Liver (tissue), 9 donors: Measurements from ENCODE around the gene KAT7. TPM values are rescaled to one million over a fixed set of nuclear protein-coding genes. Genes with fewer than 3 reads are reported as not detected.

ENCODE experiments used
- DNase-seq: peaks from one replicate; pipeline ENCODE4 v3.0.0-alpha.2; 2017; ENCODE audit warnings: low spot score
- H3K27ac ChIP-seq, 2 donors: one replicate each; pipeline ENCODE4 v1.7.0; 2013; ENCODE audit warnings: inconsistent platforms in 2 of 2, low read length in 2 of 2, control low read depth in 1 of 2, low read depth in 1 of 2, mild to moderate bottlenecking in 1 of 2
- H3K27me3 ChIP-seq, 4 donors: one replicate each; pipeline versions ENCODE4 v1.6.1 to v1.7.0; 2013; ENCODE audit warnings: low read length in 3 of 4, inconsistent platforms in 1 of 4, mild to moderate bottlenecking in 1 of 4, moderate library complexity in 1 of 4; ENCODE audit not compliant: control insufficient read depth in 4 of 4, insufficient read depth in 4 of 4
- H3K36me3 ChIP-seq, 4 donors: one replicate each; pipeline versions ENCODE4 v1.6.1 to v1.7.0; 2013; ENCODE audit warnings: low read length in 3 of 4, mild to moderate bottlenecking in 3 of 4, low read depth in 1 of 4, moderate library complexity in 1 of 4; ENCODE audit not compliant: control insufficient read depth in 4 of 4, insufficient read depth in 3 of 4
- H3K4me1 ChIP-seq, 4 donors: one replicate each; pipeline versions ENCODE4 v1.6.1 to v1.7.0; 2013; ENCODE audit warnings: low read length in 3 of 4, mild to moderate bottlenecking in 3 of 4, moderate library complexity in 1 of 4; ENCODE audit not compliant: control insufficient read depth in 4 of 4, insufficient read depth in 4 of 4
- H3K4me3 ChIP-seq, 3 donors: one replicate each; pipeline versions ENCODE4 v1.6.1 to v1.7.0; 2013; ENCODE audit warnings: low read length in 3 of 3, control low read depth in 1 of 3, low read depth in 1 of 3, mild to moderate bottlenecking in 1 of 3
- H3K9ac ChIP-seq, 2 donors: one replicate each; pipeline ENCODE4 v1.7.0; 2013; ENCODE audit warnings: low read length in 2 of 2, mild to moderate bottlenecking in 2 of 2, moderate library complexity in 2 of 2, control low read depth in 1 of 2, low read depth in 1 of 2
- H3K9me3 ChIP-seq, 4 donors: one replicate each; pipeline versions ENCODE4 v1.6.1 to v1.7.0; 2013; ENCODE audit warnings: low read length in 3 of 4; ENCODE audit not compliant: control insufficient read depth in 4 of 4
- ATF3 ChIP-seq: IDR thresholded peaks from 2 replicates; pipeline ENCODE4 v1.6.1; 2016; ENCODE audit warnings: antibody characterized with exemption
- CTCF ChIP-seq: fragments of 150-350 bp; IDR thresholded peaks from 2 replicates; pipeline ENCODE4 v1.5.1; 2017; ENCODE audit warnings: improper control_type of control experiment, low read depth, low read length; ENCODE audit not compliant: missing input control
- FOXA1 ChIP-seq: IDR thresholded peaks from 2 replicates; pipeline ENCODE4 v1.6.1; 2016; ENCODE audit warnings: antibody characterized with exemption
- FOXA2 ChIP-seq: IDR thresholded peaks from 2 replicates; pipeline ENCODE4 v1.6.1; 2016; ENCODE audit warnings: antibody characterized with exemption
- GABPA ChIP-seq, 2 donors: IDR thresholded peaks in 1 of 2; conservative IDR thresholded peaks in 1 of 2; 2 replicates each; pipeline ENCODE4 v1.6.1; 2016; ENCODE audit warnings: antibody characterized with exemption in 2 of 2, mild to moderate bottlenecking in 1 of 2, moderate library complexity in 1 of 2
- HNF4A ChIP-seq, 2 donors: conservative IDR thresholded peaks; 2 replicates each; pipeline ENCODE4 v1.6.1; 2016; ENCODE audit warnings: antibody characterized with exemption in 2 of 2, mild to moderate bottlenecking in 2 of 2
- HNF4G ChIP-seq: IDR thresholded peaks from 2 replicates; pipeline ENCODE4 v1.6.1; 2016; ENCODE audit warnings: antibody characterized with exemption
- JUND ChIP-seq, 2 donors: IDR thresholded peaks; 2 replicates each; pipeline ENCODE4 v1.6.1; 2016; ENCODE audit warnings: antibody characterized with exemption in 2 of 2
- MAX ChIP-seq: IDR thresholded peaks from 2 replicates; pipeline ENCODE4 v1.6.1; 2016; ENCODE audit warnings: antibody characterized with exemption
- NR2F2 ChIP-seq: IDR thresholded peaks from 2 replicates; pipeline ENCODE4 v1.6.1; 2016; ENCODE audit warnings: antibody characterized with exemption
- RAD21 ChIP-seq, 2 donors: IDR thresholded peaks; 2 replicates each; pipeline ENCODE4 v1.6.1; 2016; ENCODE audit warnings: antibody characterized with exemption in 2 of 2, mild to moderate bottlenecking in 2 of 2
- RXRA ChIP-seq, 2 donors: IDR thresholded peaks; 2 replicates each; pipeline ENCODE4 v1.6.1; 2017 to 2018; ENCODE audit warnings: antibody characterized with exemption in 2 of 2, mild to moderate bottlenecking in 1 of 2
- SP1 ChIP-seq: IDR thresholded peaks from 2 replicates; pipeline ENCODE4 v1.6.1; 2018; ENCODE audit warnings: antibody characterized with exemption, mild to moderate bottlenecking
- TAF1 ChIP-seq: conservative IDR thresholded peaks from 2 replicates; pipeline ENCODE4 v1.6.1; 2016; ENCODE audit warnings: antibody characterized with exemption, mild to moderate bottlenecking
- YY1 ChIP-seq: IDR thresholded peaks from 2 replicates; pipeline ENCODE4 v1.6.1; 2016; ENCODE audit warnings: antibody characterized with exemption, mild to moderate bottlenecking
- WGBS: extraction: QIAGEN DNeasy Blood & Tissue Kit; methylation state at CpG from one replicate; pipeline ENCODE4 v1.1.7; 2013; 5-methylcytosine and 5-hydroxymethylcytosine counted together
- polyA plus RNA-seq, 2 donors: library from polyadenylated mRNA; stranded (reverse) in 1 of 2; unstranded in 1 of 2; fragments of 200-250 nt in 1 of 2; fragments of >200 nt in 1 of 2; fragmentation: Nextera tagmentation in 1 of 2; extraction: Ambion mirVana in 1 of 2; gene quantifications; one replicate each; pipeline versions ENCODE4 v1.2.1 to v1.2.3, GENCODE V29; 2013 to 2015
- total RNA-seq, 2 donors: library from RNA; depleted of rRNA; stranded (reverse); fragments of >200 nt; gene quantifications; one replicate each; pipeline ENCODE4 v1.2.3, GENCODE V29; 2014
- TF ChIP-seq, protein P1 (sequence below): IDR thresholded peaks from 2 replicates; pipeline ENCODE4 v1.6.1; 2016; ENCODE audit warnings: antibody characterized with exemption, mild to moderate bottlenecking
- TF ChIP-seq, protein P2 (sequence below): IDR thresholded peaks from 2 replicates; pipeline ENCODE4 v1.6.1; 2016; ENCODE audit warnings: antibody characterized with exemption
- donor health status: healthy.
- donor health status: healthy.
- donor health status: healthy.
- donor health status: healthy.
- donor health status: healthy.

The KAT7 gene
- total and polyA plus RNA-seq, 4 donors: 6.1 to 24.2 (median 12.6) TPM

DNA sequence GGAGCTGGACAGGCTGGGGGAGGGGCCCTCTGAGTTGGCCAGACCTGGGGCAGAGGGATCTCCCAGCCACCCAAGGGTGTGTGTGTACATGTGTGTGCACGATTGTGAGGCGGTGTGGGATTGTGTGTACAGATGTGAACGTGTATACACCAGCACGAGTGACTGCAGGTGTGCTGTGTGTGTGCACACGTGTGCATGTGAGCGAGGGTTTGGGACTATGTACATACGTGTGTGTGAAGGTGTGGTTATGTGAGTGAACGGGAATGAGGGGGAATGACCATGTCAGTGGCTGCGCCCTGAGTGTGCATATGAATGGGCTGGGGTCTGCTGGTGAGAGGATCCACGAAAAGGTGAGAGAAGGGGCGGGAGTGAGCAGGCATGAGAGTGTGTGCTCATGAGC, 81.8 kb downstream of the KAT7 start:
- Histone ChIP-seq H3K9me3 (no peaks in the 10 kb centered on the region), H3K27ac (no peak overlapping the region), H3K4me3 (no peak overlapping the region), H3K36me3 (no peaks in the 10 kb centered on the region), H3K27me3 (no peaks in the 10 kb centered on the region), H3K9ac (no peak overlapping the region), H3K4me1 (no peaks in the 10 kb centered on the region)
- DNase-seq: no peak
- 88% methylated on average over 11 of the region's 11 CpGs for WGBS
- no peak for TF ChIP-seq FOXA1

DNA sequence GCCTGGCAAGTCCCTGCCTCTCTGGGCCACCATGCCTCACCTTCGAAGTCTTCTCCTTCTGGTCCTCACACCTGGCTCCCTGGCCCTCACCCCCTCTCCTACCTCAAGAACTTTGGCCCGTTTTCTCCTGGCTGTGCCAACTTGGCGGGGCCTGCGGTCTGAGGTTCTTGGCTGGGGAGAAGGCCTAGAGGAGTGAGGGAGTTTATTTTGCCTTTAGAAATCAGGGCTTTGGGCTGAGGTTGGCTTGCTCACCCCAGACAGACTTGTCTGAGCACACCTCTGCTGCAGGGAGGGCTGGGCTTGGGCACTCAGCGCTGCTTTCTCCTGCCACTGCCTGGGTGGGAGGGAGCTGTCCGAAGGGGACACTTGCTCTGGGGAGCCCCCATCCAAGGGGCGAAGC, 82.7 kb downstream of the KAT7 start:
- 83% methylated on average over 7 of the region's 7 CpGs for WGBS
- Histone ChIP-seq H3K4me3 (no peak overlapping the region), H3K9ac (no peak overlapping the region), H3K27ac (no peak overlapping the region), H3K27me3 (no peaks in the 10 kb centered on the region), H3K9me3 (no peaks in the 10 kb centered on the region), H3K4me1 (no peaks in the 10 kb centered on the region), H3K36me3 (no peaks in the 10 kb centered on the region)
- no peak for TF ChIP-seq ATF3
- TF ChIP-seq YY1: no peak
- TF ChIP-seq TAF1: no peak
- no peak for TF ChIP-seq NR2F2
- no peak for TF ChIP-seq HNF4G
- TF ChIP-seq GABPA (IDR thresholded peaks at IDR 0.05 in 1 of 2, conservative IDR thresholded peaks at IDR 0.05 in 1 of 2): no peak
- TF ChIP-seq CTCF: no peak
- TF ChIP-seq, protein P1, sequence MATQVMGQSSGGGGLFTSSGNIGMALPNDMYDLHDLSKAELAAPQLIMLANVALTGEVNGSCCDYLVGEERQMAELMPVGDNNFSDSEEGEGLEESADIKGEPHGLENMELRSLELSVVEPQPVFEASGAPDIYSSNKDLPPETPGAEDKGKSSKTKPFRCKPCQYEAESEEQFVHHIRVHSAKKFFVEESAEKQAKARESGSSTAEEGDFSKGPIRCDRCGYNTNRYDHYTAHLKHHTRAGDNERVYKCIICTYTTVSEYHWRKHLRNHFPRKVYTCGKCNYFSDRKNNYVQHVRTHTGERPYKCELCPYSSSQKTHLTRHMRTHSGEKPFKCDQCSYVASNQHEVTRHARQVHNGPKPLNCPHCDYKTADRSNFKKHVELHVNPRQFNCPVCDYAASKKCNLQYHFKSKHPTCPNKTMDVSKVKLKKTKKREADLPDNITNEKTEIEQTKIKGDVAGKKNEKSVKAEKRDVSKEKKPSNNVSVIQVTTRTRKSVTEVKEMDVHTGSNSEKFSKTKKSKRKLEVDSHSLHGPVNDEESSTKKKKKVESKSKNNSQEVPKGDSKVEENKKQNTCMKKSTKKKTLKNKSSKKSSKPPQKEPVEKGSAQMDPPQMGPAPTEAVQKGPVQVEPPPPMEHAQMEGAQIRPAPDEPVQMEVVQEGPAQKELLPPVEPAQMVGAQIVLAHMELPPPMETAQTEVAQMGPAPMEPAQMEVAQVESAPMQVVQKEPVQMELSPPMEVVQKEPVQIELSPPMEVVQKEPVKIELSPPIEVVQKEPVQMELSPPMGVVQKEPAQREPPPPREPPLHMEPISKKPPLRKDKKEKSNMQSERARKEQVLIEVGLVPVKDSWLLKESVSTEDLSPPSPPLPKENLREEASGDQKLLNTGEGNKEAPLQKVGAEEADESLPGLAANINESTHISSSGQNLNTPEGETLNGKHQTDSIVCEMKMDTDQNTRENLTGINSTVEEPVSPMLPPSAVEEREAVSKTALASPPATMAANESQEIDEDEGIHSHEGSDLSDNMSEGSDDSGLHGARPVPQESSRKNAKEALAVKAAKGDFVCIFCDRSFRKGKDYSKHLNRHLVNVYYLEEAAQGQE: no peak
- no peak for TF ChIP-seq SP1
- TF ChIP-seq RXRA (IDR thresholded peaks at IDR 0.05): no peak
- TF ChIP-seq FOXA2: no peak
- TF ChIP-seq MAX: no peak
- TF ChIP-seq HNF4A (conservative IDR thresholded peaks at IDR 0.05): no peak
- TF ChIP-seq, protein P2, sequence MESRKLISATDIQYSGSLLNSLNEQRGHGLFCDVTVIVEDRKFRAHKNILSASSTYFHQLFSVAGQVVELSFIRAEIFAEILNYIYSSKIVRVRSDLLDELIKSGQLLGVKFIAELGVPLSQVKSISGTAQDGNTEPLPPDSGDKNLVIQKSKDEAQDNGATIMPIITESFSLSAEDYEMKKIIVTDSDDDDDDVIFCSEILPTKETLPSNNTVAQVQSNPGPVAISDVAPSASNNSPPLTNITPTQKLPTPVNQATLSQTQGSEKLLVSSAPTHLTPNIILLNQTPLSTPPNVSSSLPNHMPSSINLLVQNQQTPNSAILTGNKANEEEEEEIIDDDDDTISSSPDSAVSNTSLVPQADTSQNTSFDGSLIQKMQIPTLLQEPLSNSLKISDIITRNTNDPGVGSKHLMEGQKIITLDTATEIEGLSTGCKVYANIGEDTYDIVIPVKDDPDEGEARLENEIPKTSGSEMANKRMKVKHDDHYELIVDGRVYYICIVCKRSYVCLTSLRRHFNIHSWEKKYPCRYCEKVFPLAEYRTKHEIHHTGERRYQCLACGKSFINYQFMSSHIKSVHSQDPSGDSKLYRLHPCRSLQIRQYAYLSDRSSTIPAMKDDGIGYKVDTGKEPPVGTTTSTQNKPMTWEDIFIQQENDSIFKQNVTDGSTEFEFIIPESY: no peak
- TF ChIP-seq JUND (IDR thresholded peaks at IDR 0.05): no peak
- TF ChIP-seq RAD21 (IDR thresholded peaks at IDR 0.05): no peak
- no peak for DNase-seq
